Panc1 (cell line): Measurements from ENCODE around the gene MAPK8.

Source experiments
- CTCF ChIP-seq: fragments of 450-650 bp; IDR thresholded peaks from 2 replicates; pipeline ENCODE4 v1.5.1; 2017; ENCODE audit warnings: mild to moderate bottlenecking
- REST ChIP-seq, 2 experiments: IDR thresholded peaks; 2 replicates each; pipeline ENCODE4 v1.6.1; 2011 to 2012; ENCODE audit warnings: low read depth in 2 of 2, control low read depth in 1 of 2, low read length in 1 of 2, mild to moderate bottlenecking in 1 of 2, moderate library complexity in 1 of 2; ENCODE audit not compliant: insufficient read depth in 1 of 2
- SIN3A ChIP-seq: IDR thresholded peaks from 2 replicates; pipeline ENCODE4 v1.6.1; 2012; ENCODE audit warnings: low read depth, mild to moderate bottlenecking, low read length, moderate library complexity, borderline replicate concordance; ENCODE audit not compliant: insufficient read depth

GRCh38 chr10:48299692-48300091 is 6.8 kb upstream of the MAPK8 start:
- TF ChIP-seq CTCF, result no peak
- TF ChIP-seq SIN3A, result no peak
- no peak for TF ChIP-seq REST (IDR thresholded peaks at IDR 0.05; ENCODE audit: insufficient read depth in 1 of 2, low read depth in 2 of 2, low read length in 1 of 2)
